Measurements from ENCODE around the gene ULK4.
"Not testable (repeated sequence)": the region's sequence is repeated elsewhere in the genome, so short reads cannot be mapped to it uniquely, and the experiment has no call there.

Gene ULK4

GRCh38 chr3:41450416-41451231 lies 511.3 kb downstream of the ULK4 start:
- DNase-seq (ENCODE audit: low read depth in 2 of 2, low spot score in 1 of 2) = no peak

DNA sequence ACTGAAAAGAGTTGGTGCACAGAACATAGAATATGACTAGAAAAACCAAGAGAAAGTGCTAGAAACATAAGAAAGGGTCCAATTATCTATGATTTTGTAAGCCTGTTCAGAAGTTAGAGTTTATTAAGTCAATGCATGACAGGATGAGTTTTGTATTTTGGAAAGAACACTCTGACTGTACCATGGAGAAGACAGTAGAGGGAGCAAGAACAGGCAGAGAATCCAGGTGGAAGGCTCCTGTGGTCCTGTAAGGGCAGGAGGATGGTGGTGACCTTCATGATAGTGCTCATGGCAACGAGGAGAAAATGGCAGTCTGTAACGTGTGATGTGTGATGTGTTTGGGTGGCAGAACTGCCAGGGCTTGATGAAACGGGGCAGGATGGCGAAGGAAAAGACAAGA lies 513.5 kb downstream of the ULK4 start:
- no peak for DNase-seq (ENCODE audit: low read depth in 2 of 2, low spot score in 1 of 2)

DNA sequence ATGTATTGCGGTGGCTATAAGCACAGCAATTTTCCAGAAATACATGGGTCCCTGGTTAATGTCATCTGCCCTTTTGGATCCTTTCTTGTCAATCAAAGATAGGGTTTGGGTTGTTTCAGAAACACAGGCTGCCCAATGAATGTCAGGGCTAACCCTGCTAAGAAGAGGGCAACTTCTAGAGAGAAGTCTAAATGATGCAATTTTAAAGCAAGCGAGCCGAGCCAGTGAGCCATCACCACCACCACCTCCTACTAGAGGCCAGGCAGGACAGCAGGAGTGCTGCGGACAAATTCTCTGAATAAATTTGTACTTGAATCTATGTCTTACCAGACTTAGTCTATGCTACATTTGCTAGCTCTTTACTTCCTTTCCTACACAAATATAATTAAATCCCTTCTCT lies 514.2 kb downstream of the ULK4 start:
- no peak for DNase-seq (ENCODE audit: low read depth in 2 of 2, low spot score in 1 of 2)

DNA sequence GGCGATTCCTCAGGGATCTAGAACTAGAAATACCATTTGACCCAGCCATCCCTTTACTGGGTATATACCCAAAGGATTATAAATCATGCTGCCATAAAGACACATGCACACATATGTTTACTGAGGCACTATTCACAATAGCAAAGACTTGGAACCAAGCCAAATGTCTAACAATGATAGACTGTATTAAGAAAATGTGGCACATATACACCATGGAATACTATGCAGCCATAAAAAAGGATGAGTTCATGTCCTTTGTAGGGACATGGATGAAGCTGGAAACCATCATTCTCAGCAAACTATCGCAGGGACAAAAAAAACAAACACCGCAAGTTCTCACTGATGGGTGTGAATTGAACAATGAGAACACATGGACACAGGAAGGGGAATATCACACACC lies 515.6 kb downstream of the ULK4 start:
- DNase-seq (ENCODE audit: low read depth in 2 of 2, low spot score in 1 of 2) = not testable (repeated sequence)

GRCh38 chr3:41441568-41441967 lies 520.3 kb downstream of the ULK4 start:
- DNase-seq (ENCODE audit: low read depth in 2 of 2, low spot score in 1 of 2) = no peak

GRCh38 chr3:41441139-41441538 lies 520.8 kb downstream of the ULK4 start:
- no peak for DNase-seq (ENCODE audit: low read depth in 2 of 2, low spot score in 1 of 2)

GRCh38 chr3:41436983-41437382 lies 524.9 kb downstream of the ULK4 start:
- no peak for DNase-seq (ENCODE audit: low read depth in 2 of 2, low spot score in 1 of 2)

- DNase-seq (ENCODE audit: low read depth in 2 of 2, low spot score in 1 of 2) = no peak
Observed at GRCh38 chr3:41434781-41435180, 527.1 kb downstream of the ULK4 start.

DNA sequence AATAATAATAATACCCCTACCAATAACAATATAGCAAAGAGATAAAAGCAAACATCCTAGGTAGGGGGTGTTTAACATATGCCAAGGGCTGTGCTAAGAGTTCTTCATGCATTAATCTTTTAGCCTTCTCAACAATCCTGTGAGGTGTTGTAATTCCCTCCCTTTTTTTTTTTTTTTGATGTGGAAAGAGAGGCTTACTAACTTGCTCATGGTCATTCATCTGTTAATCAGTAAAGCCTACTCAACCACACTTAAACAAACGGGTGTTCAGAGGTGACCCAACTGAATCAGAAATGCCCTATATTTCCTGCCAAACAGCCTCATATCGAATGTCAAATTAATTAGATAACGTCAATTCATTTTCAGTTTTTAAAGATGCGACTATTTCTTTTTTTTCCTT lies 530.5 kb downstream of the ULK4 start:
- DNase-seq (ENCODE audit: low read depth in 2 of 2, low spot score in 1 of 2) = no peak

DNA sequence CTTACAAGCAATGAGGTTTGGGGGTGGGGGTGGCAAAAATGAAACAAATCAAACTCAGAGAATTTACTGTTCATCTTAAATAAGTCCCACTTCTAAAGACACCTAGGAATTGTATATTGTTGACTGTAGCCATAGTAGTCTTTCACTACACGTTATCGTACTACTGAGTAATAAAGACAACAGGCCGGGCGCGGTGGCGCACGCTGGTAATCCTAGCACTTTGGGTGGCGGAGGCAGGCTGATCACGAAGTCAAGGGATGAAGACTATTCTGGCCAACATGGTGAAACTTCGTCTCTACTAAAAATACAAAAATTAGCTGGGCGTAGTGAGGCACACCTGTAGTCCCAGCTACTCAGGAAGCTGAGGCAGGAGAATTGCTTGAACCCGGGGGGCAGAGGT lies 531.0 kb downstream of the ULK4 start:
- DNase-seq (ENCODE audit: low read depth in 2 of 2, low spot score in 1 of 2) = no peak

DNA sequence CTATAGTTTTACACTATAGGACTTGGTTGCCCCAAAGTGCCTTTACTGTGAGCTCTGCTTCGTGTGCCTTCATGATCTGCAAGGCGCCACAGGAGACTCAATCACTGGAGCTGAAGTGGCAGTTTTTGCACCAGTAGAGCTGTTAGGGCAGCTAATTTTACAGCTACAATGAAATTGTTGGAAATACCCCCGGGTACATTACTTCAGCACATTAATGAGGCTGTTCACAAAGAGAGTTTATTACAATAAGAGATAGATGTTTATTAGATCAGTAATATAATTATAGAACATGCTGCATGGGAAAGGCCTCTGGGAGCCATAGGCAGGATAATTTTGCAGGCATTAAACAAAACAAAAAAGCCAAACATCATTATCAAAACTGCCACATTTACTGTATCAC lies 531.5 kb downstream of the ULK4 start:
- DNase-seq (ENCODE audit: low read depth in 2 of 2, low spot score in 1 of 2) = no peak

GRCh38 chr3:41426485-41426884 lies 535.4 kb downstream of the ULK4 start:
- DNase-seq (ENCODE audit: low read depth in 2 of 2, low spot score in 1 of 2) = no peak

DNA sequence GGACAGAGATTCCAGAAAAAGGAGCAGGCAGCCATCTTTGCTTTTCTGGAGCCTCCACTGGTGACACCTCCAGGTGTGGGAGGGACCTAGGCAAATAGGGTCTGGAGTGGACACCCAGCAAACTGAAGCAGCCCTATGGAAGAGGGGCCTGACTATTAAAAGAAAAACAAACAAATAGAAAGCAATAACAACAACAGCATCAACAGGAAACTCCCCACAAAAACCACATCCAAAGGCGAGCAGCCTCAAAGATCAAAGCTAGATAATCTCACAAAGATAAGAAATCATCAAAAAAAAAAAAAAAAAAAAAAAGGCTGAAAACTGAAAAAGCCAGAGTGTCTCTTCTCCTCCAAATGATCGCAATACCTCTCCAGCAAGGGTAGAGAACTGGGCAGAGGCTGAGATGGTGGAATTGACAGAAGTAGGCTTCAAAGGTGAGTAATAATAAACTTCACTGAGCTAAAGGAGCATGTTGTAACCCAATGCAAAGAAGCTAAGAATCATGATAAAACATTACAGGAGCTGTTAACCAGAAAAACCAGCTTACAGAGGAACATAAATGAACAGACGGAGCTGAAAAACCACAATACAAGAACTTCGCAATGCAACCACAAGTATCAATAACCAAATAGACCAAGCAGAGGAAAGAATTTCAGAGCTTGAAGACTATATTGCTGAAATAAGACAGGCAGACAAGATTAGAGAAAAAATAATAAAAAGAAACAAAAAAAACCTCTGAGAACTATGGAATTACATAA lies 537.2 kb downstream of the ULK4 start:
- no peak for DNase-seq (ENCODE audit: low read depth in 2 of 2, low spot score in 1 of 2)

DNA sequence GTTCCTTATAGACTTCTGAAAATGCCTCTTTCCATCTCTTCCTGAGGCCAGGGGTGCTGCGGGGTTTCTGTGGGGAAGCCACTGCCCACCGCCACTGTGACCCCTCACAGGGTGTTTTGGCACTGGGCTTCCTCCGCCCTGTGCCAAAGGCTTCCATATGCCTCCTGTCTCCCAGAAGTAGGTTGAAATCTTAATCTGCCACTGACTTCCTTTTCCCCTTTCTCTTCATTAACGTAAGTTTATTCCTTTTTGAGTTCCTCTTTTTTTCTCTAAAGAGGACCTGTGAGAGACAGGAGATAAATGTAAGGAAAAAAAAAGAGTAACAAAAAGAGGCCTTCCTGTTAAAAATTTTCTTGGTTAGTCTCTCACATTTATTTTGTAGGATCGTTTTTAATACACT lies 542.1 kb downstream of the ULK4 start:
- no peak for DNase-seq (ENCODE audit: low read depth in 2 of 2, low spot score in 1 of 2)

DNA sequence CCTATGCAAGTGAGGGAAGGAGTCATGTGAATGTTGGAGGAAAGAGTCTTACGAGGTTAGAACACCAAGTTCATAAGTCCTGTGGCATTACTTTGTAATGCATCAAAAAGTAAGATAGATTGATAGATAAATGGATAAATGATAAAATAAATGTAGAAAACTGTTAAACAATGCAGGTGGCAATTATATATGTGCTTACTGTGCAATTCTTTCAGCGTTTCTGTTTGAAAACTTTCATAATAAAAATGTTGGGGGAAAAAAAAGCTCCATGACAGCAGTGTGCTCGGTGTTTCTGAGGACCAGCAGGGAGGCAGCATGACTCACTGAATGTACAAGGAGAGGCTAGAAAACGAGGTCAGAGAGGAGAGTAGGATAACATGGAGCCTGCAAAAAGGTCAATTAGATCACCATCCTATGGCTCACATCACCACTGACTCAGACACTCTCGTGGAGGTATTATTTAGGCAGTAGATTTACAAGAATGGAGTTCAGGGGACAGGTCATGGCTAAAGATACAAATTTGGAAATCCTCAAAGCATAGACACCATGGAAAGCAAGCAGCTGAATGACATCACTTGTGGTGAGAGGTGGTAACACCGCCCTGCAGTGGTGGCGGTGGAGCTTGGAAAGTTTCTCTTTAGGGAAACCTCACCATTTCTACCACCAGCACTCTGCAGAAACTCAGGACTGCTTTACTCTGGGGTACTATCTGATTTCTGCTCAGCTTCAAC lies 542.8 kb downstream of the ULK4 start:
- DNase-seq (ENCODE audit: low read depth in 2 of 2, low spot score in 1 of 2) = no peak

GRCh38 chr3:41417574-41417973 lies 544.3 kb downstream of the ULK4 start:
- DNase-seq (ENCODE audit: low read depth in 2 of 2, low spot score in 1 of 2) = no peak

DNA sequence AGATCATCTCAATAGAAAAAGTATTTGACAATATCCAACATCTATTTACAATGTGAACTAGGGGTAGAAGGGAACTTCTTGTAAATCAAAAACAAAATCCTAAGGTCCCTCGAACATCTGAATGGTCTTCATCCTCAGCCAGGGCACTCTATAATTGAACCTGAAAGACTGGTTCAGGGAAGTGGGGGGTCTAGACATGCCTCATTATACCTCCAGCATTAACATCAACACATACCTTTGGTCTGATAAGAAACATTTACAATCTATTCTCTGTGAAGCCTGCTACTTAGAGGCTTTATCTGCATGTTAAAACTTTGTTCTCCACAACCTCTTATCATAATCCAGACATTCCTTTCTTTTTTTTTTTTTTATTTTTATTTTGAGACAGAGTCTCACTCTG lies 550.8 kb downstream of the ULK4 start:
- no peak for DNase-seq (ENCODE audit: low read depth in 2 of 2, low spot score in 1 of 2)

GRCh38 chr3:41405466-41405865 lies 556.4 kb downstream of the ULK4 start:
- DNase-seq (ENCODE audit: low read depth in 2 of 2, low spot score in 1 of 2) = no peak

DNA sequence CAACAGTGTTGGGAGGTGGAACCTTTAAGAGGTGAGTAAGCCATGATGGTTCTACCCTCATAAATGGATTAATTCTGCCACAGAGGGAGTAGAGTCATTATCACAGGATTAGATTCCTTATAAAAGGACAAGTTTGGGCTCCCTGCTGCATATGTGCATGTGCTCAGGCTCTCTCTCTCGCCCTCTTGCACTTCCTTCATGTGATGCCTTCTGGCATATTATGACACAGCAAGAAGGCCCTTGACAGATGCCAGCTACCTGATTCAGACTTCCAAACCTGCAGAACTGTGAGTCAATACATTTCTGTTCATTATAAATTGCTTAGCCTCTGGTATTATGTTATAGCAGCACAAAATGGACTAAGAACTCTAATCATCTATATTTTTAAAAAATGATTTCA lies 557.3 kb downstream of the ULK4 start:
- DNase-seq (ENCODE audit: low read depth in 2 of 2, low spot score in 1 of 2) = no peak

- DNase-seq (ENCODE audit: low read depth in 2 of 2, low spot score in 1 of 2) = no peak
Observed at GRCh38 chr3:41394896-41395295, 567.0 kb downstream of the ULK4 start.

DNA sequence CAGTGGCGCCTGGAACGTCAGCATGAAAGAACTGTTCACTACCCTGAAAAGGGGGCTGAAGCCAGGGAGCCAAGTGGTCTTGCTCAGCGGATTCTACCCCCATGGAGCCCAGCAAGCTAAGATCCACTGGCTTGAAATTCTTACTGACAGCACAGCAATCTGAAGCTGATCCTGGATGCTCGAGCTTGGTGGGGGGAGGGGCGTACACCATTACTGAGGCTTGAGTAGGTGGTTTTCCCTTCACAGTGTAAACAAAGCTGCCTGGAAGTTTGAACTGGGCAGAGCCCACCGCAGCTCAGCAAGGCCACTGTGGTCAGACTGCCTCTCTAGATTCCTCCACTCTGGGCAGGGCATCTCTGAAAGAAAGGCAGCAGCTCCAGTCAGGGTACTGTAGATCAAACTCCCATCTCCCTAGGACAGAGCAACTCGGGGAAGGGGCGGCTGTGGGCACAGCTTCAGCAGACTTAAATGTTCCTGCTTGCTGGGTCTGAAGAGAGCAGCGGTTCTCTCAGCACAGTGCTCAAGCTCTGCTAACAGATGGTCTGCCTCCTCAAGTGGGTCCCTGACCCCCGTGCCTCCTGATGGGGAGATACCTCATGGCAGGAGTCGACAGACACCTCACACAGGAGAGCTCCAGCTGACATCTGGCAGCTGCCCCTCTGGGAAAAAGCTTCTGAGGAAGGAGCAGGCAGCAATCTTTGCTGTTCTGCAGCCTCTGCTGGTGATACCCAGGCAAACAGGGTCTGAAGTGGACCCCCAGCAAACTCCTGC lies 591.0 kb downstream of the ULK4 start:
- not testable (repeated sequence) for DNase-seq (ENCODE audit: low read depth in 2 of 2, low spot score in 1 of 2)

Measured in stimulated activated CD8-positive, alpha-beta memory T cell treated with anti-CD3 and anti-CD28 coated beads, Interleukin-4, amount 100 ng/mL, for 4 hours (primary cell).